HL-60 (cell line): ENCODE results near the gene ENGASE.

ENCODE experiments used
- DNase-seq, 2 experiments: peaks; one replicate each; pipeline ENCODE4 v3.0.0-alpha.2; 2010 to 2020; ENCODE audit warnings: low read depth in 1 of 2, low spot score in 1 of 2
- H3K27ac ChIP-seq: fragments of 250-450 bp; sonication (Bioruptor Pico); replicated peaks from 2 replicates; pipeline ENCODE4 v1.5.1; 2020; ENCODE audit warnings: mild to moderate bottlenecking, moderate library complexity
- H3K27me3 ChIP-seq: fragments of 250-450 bp; sonication (Bioruptor Pico); 2 replicates; pipeline ENCODE4 v1.5.1; 2021; ENCODE audit warnings: mild to moderate bottlenecking, moderate library complexity; ENCODE audit not compliant: insufficient read depth, poor library complexity, severe bottlenecking
- H3K4me3 ChIP-seq: replicated peaks from 2 replicates; pipeline ENCODE4 v1.5.1; 2011; ENCODE audit warnings: mild to moderate bottlenecking, control low read depth, low read length; ENCODE audit not compliant: insufficient read depth
- CTCF ChIP-seq: IDR thresholded peaks from one replicate; pipeline ENCODE4 v1.5.1; 2011; ENCODE audit warnings: low read length, control low read depth, inconsistent platforms; ENCODE audit not compliant: insufficient read depth
- GABPA ChIP-seq: IDR thresholded peaks from 2 replicates; pipeline ENCODE4 v1.6.1; 2012; ENCODE audit warnings: low read depth
- POLR2AphosphoS5 ChIP-seq: IDR thresholded peaks from 2 replicates; pipeline ENCODE4 v1.6.1; 2012; ENCODE audit warnings: low read depth
- REST ChIP-seq: IDR thresholded peaks from 2 replicates; pipeline ENCODE4 v1.6.1; 2012; ENCODE audit warnings: low read depth; ENCODE audit not compliant: insufficient replicate concordance
- SPI1 ChIP-seq: IDR thresholded peaks from 2 replicates; pipeline ENCODE4 v1.6.1; 2012; ENCODE audit warnings: low read depth, mild to moderate bottlenecking, borderline replicate concordance

Gene ENGASE

DNA sequence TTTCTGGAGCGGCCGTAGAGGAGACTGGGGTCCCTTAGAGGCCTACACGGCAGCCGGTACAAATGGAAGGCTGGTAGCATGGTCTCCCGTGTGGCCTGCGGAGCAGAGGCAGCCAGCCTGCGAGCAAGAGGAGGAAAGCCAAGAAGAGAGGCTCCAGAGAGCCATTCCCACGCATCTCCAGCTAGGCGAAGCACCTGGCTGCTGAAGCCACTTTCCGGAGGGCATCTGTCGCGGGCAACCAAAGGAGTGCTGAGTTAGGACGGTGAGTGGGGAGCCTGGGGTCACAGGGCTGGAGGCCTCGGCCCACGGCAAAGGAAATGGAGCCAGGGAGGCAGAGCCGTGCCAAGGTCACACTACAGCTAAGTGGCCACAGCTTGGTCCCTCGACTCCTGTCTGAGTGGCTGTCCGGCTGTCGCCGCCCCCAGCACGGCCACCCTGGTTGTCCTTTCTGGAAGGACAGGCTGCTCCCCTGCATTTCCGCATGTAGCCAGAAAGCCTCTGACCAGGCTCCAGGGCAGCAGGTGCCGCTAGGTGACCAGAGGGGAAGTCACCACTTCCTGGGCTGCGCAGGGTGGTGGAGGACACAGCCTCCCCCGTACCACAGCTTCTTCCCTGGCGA, 33.7 kb downstream of the ENGASE start:
- DNase-seq: no peak
- H3K27ac ChIP-seq: no peak overlapping the region
- TF ChIP-seq GABPA (no peak), POLR2AphosphoS5 (no peak), SPI1 (no peak), REST (no peak), CTCF (no peak)

GRCh38 chr17:79108870-79109269, 34.2 kb downstream of the ENGASE start:
- Histone ChIP-seq H3K27me3 (no peaks in the 10 kb centered on the region), H3K27ac (no peak overlapping the region), H3K4me3 (no peak overlapping the region)
- no peak for TF ChIP-seq POLR2AphosphoS5
- no peak for TF ChIP-seq REST
- DNase-seq: no peak

More for the DNA sequence above, 33.7 kb downstream of the ENGASE start:
- Histone ChIP-seq H3K4me3 (no peak overlapping the region), H3K27me3 (no peaks in the 10 kb centered on the region)

DNA sequence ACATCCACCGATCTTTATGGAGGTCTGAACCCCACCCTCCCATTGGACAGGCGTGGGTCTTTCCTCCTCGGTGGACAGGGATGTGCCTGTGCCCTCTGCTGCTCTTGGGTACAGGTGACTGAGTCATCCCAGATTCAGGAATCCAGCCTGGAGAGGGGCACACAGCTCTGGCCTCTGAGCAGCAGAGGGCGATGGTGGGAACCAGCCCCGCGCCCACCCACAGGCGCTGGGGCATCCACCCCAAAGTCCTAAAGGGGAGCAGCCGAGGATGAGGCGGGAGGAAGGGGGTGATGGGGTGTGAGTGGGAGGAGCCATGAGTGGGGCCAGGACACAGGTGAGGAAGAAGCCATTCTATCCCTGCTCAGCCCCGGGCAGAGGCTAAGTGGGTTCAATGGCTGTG, 35.0 kb downstream of the ENGASE start:
- no peak overlapping the region for H3K4me3 ChIP-seq
- no peak overlapping the region for H3K27ac ChIP-seq
- H3K27me3 ChIP-seq: no peaks in the 10 kb centered on the region
- TF ChIP-seq GABPA: no peak
- TF ChIP-seq CTCF: no peak
- no peak for TF ChIP-seq POLR2AphosphoS5
- no peak for TF ChIP-seq REST
- no peak for TF ChIP-seq SPI1
- DNase-seq: no peak
